ENCODE data around the gene ATP6V1A. TPM values are rescaled to one million over a fixed set of nuclear protein-coding genes. Genes with fewer than 3 reads are reported as not detected.
"Not testable (repeated sequence)": the region's sequence is repeated elsewhere in the genome, so short reads cannot be mapped to it uniquely, and the experiment has no call there.

Gene ATP6V1A
- total RNA-seq, 2 experiments from 2014 or later, result 36.7 to 40.7 TPM

- Mint-ChIP-seq H3K4me3 (no peak overlapping the region), H3K4me1 (ENCODE audit: low read depth) (no peaks in the 10 kb centered on the region), H3K9me3 (no peaks in the 10 kb centered on the region), H3K36me3 (ENCODE audit: low read depth) (no peaks in the 10 kb centered on the region), H3K27me3 (no peaks in the 10 kb centered on the region), H3K27ac (no peak overlapping the region)
- intact Hi-C loops (cut with micrococcal nuclease), result no loop called here
- ChIA-PET CTCF (interaction anchor here (0.6 to 6.2 kb wide), 31 partner anchors 11 to 264 kb away, joined by 3 to 70 read pairs (median 4); partner anchors contain the start of genes ATP6V1A, NAA50 and USF3), POLR2A (interaction anchor here (0.6 to 1.7 kb wide), 3 partner anchors 20 to 285 kb away, joined by 3 to 4 read pairs (median 3); no protein-coding TSS in a partner anchor)
- ATAC-seq, result peak; percentile 34
- DNase-seq, result no peak
- peak; percentile 63 for TF ChIP-seq CTCF (IDR thresholded peaks at IDR 0.05)
Observed at GRCh38 chr3:113844622-113845222, 97.9 kb downstream of the ATP6V1A start.

GRCh38 chr3:113847247-113847646 is 100.4 kb downstream of the ATP6V1A start:
- POLR2A ChIA-PET, result no interaction called here
- intact Hi-C loops (cut with micrococcal nuclease), result no loop called here
- CTCF ChIA-PET, result interaction anchor here (6.2 kb wide), 1 partner anchor 64 kb away, joined by 70 read pairs; no protein-coding TSS in a partner anchor
- no peak for DNase-seq
- no peaks in the 10 kb centered on the region for H3K27me3 Mint-ChIP-seq
- H3K9me3 Mint-ChIP-seq, result no peaks in the 10 kb centered on the region
- no peak overlapping the region for H3K27ac Mint-ChIP-seq
- no peaks in the 10 kb centered on the region for H3K4me1 Mint-ChIP-seq (ENCODE audit: low read depth)
- no peak for ATAC-seq
- H3K36me3 Mint-ChIP-seq (ENCODE audit: low read depth), result no peaks in the 10 kb centered on the region
- H3K4me3 Mint-ChIP-seq, result no peak overlapping the region
- TF ChIP-seq CTCF (IDR thresholded peaks at IDR 0.05), result no peak

- no peak for TF ChIP-seq CTCF (IDR thresholded peaks at IDR 0.05)
Observed at GRCh38 chr3:113847664-113848461, 101.0 kb downstream of the ATP6V1A start.

GRCh38 chr3:113849071-113849470 is 102.2 kb downstream of the ATP6V1A start:
- DNase-seq; ATAC-seq; H3K9me3 Mint-ChIP-seq; POLR2A ChIA-PET; H3K4me3 Mint-ChIP-seq; H3K36me3 Mint-ChIP-seq (ENCODE audit: low read depth); H3K27me3 Mint-ChIP-seq; CTCF ChIA-PET; H3K4me1 Mint-ChIP-seq (ENCODE audit: low read depth); H3K27ac Mint-ChIP-seq; intact Hi-C loops (cut with micrococcal nuclease): not testable (repeated sequence)

More at GRCh38 chr3:113847664-113848461, 101.0 kb downstream of the ATP6V1A start:
- Mint-ChIP-seq H3K27ac (no peak overlapping the region), H3K27me3 (no peaks in the 10 kb centered on the region), H3K4me3 (no peak overlapping the region), H3K36me3 (ENCODE audit: low read depth) (no peaks in the 10 kb centered on the region), H3K4me1 (ENCODE audit: low read depth) (no peaks in the 10 kb centered on the region), H3K9me3 (no peaks in the 10 kb centered on the region)
- ChIA-PET POLR2A (no interaction called here), CTCF (no interaction called here)
- no peak for DNase-seq
- intact Hi-C loops (cut with micrococcal nuclease), result no loop called here
- ATAC-seq, result no peak

GRCh38 chr3:113849841-113850240 is 103.0 kb downstream of the ATP6V1A start:
- ATAC-seq; DNase-seq; H3K9me3 Mint-ChIP-seq; H3K36me3 Mint-ChIP-seq (ENCODE audit: low read depth); POLR2A ChIA-PET; H3K27ac Mint-ChIP-seq; H3K4me3 Mint-ChIP-seq; H3K27me3 Mint-ChIP-seq; H3K4me1 Mint-ChIP-seq (ENCODE audit: low read depth); CTCF ChIA-PET; intact Hi-C loops (cut with micrococcal nuclease): not testable (repeated sequence)

GRCh38 chr3:113850391-113850790 is 103.6 kb downstream of the ATP6V1A start:
- CTCF ChIA-PET; ATAC-seq; H3K36me3 Mint-ChIP-seq (ENCODE audit: low read depth); H3K9me3 Mint-ChIP-seq; H3K27ac Mint-ChIP-seq; intact Hi-C loops (cut with micrococcal nuclease); H3K27me3 Mint-ChIP-seq; DNase-seq; H3K4me1 Mint-ChIP-seq (ENCODE audit: low read depth); POLR2A ChIA-PET; H3K4me3 Mint-ChIP-seq: not testable (repeated sequence)
